HEK293T (cell line): ENCODE results near the gene FBXL5.

Experiments
- ARNT ChIP-seq: fragments of 450-650 bp; IDR thresholded peaks from 2 replicates; pipeline ENCODE4 v1.6.1; 2017; ENCODE audit warnings: mild to moderate bottlenecking
- BHLHE40 ChIP-seq: fragments of 450-650 bp; IDR thresholded peaks from 2 replicates; pipeline ENCODE4 v1.6.1; 2016; ENCODE audit warnings: mild to moderate bottlenecking, moderate library complexity, borderline replicate concordance
- ELF4 ChIP-seq: fragments of 450-650 bp; IDR thresholded peaks from 2 replicates; pipeline ENCODE4 v1.6.1; 2017; ENCODE audit warnings: antibody characterized with exemption
- FOXA1 ChIP-seq: fragments of 450-650 bp; IDR thresholded peaks from 2 replicates; pipeline ENCODE4 v1.6.1; 2016; ENCODE audit warnings: mild to moderate bottlenecking
- FOXK2 ChIP-seq: fragments of 450-650 bp; IDR thresholded peaks from 2 replicates; pipeline ENCODE4 v1.6.1; 2016; ENCODE audit warnings: mild to moderate bottlenecking
- FOXM1 ChIP-seq: fragments of 450-650 bp; IDR thresholded peaks from 2 replicates; pipeline ENCODE4 v1.6.1; 2017; ENCODE audit warnings: mild to moderate bottlenecking, borderline replicate concordance
- HDGF ChIP-seq: fragments of 450-650 bp; IDR thresholded peaks from 2 replicates; pipeline ENCODE4 v1.6.1; 2017; ENCODE audit warnings: antibody characterized with exemption, borderline replicate concordance
- L3MBTL2 ChIP-seq: fragments of 450-650 bp; conservative IDR thresholded peaks from 2 replicates; pipeline ENCODE4 v1.6.1; 2016; ENCODE audit warnings: mild to moderate bottlenecking
- LEF1 ChIP-seq: fragments of 450-650 bp; IDR thresholded peaks from 2 replicates; pipeline ENCODE4 v1.6.1; 2017; ENCODE audit warnings: mild to moderate bottlenecking, borderline replicate concordance
- NFRKB ChIP-seq: fragments of 450-650 bp; IDR thresholded peaks from 2 replicates; pipeline ENCODE4 v1.6.1; 2016; ENCODE audit warnings: mild to moderate bottlenecking, moderate library complexity
- SP1 ChIP-seq: fragments of 450-650 bp; IDR thresholded peaks from 2 replicates; pipeline ENCODE4 v1.6.1; 2017
- SUZ12 ChIP-seq: fragments of 450-650 bp; IDR thresholded peaks from 2 replicates; pipeline ENCODE4 v1.6.1; 2016; ENCODE audit warnings: mild to moderate bottlenecking
- TARDBP ChIP-seq: fragments of 450-650 bp; IDR thresholded peaks from 2 replicates; pipeline ENCODE4 v1.6.1; 2016
- ZNF384 ChIP-seq: fragments of 450-650 bp; IDR thresholded peaks from 2 replicates; pipeline ENCODE4 v1.6.1; 2016

DNA sequence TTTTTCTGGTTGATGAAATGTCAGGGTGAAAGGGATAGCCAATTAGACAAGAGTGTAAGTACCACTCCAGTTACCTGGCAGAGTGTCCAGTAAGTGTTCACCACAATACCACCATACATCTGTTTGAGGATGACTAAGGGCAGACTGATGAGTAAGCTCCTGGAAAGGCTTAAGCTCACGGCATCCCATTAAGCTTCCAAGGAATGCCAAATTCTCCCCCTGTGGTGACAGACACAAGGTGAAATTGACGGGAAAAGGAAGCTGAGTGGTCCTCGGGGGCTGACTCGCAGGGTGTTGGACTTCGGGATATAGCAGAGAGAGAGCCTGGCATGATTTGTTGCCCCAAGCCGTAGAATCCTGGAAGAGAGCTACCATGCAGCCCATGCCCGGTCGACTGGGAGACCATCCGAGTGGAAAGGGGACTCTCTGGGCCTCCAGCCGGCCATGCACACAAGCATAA, 40.1 kb upstream of the FBXL5 start:
- TF ChIP-seq FOXK2, result no peak
- no peak for TF ChIP-seq FOXM1
- TF ChIP-seq BHLHE40, result no peak
- no peak for TF ChIP-seq LEF1
- TF ChIP-seq SUZ12, result no peak
- TF ChIP-seq ARNT, result no peak
- TF ChIP-seq NFRKB, result no peak
- TF ChIP-seq SP1, result no peak
- no peak for TF ChIP-seq FOXA1
- TF ChIP-seq TARDBP, result no peak
- TF ChIP-seq HDGF, result no peak
- no peak for TF ChIP-seq L3MBTL2
- no peak for TF ChIP-seq ZNF384
- no peak for TF ChIP-seq ELF4
